GM12875 (cell line): ENCODE measurements around the gene HS3ST6.

ENCODE experiments used
- H3K4me3 ChIP-seq: one replicate; pipeline ENCODE4 v1.5.1; 2011; ENCODE audit warnings: low read depth, low read length, control low read depth
- CTCF ChIP-seq: IDR thresholded peaks from 2 replicates; pipeline ENCODE4 v1.5.1; 2011; ENCODE audit warnings: low read depth, mild to moderate bottlenecking, control low read depth, inconsistent platforms, low read length, moderate library complexity, borderline replicate concordance; ENCODE audit not compliant: insufficient read depth

HS3ST6 gene

GRCh38 chr16:1950559-1950958 is 32.3 kb upstream of the HS3ST6 start:
- TF ChIP-seq CTCF = no peak
- no peak overlapping the region for H3K4me3 ChIP-seq

GRCh38 chr16:1950047-1950446 is 31.8 kb upstream of the HS3ST6 start:
- no peak for TF ChIP-seq CTCF

GRCh38 chr16:1949507-1949906 is 31.3 kb upstream of the HS3ST6 start:
- H3K4me3 ChIP-seq = no peak overlapping the region
- TF ChIP-seq CTCF = no peak

More at GRCh38 chr16:1950047-1950446, 31.8 kb upstream of the HS3ST6 start:
- no peak overlapping the region for H3K4me3 ChIP-seq

GRCh38 chr16:1947369-1947670 is 29.1 kb upstream of the HS3ST6 start:
- no peak overlapping the region for H3K4me3 ChIP-seq
- no peak for TF ChIP-seq CTCF

GRCh38 chr16:1946495-1947368 is 28.5 kb upstream of the HS3ST6 start:
- no peak overlapping the region for H3K4me3 ChIP-seq
- 0 out of 2 replicates have a peak, but pooled peaks have one; percentile 3 for TF ChIP-seq CTCF

GRCh38 chr16:1945559-1946391 is 27.6 kb upstream of the HS3ST6 start:
- H3K4me3 ChIP-seq = no peak overlapping the region
- no peak for TF ChIP-seq CTCF
